Measurements from ENCODE around the gene HNRNPD. TPM values are rescaled to one million over a fixed set of nuclear protein-coding genes. Genes with fewer than 3 reads are reported as not detected.

HNRNPD gene
- 767 TPM for polyA plus RNA-seq (2013, experiment 1 of 2)
- polyA plus RNA-seq (2013, experiment 2 of 2), result 774 TPM

DNA sequence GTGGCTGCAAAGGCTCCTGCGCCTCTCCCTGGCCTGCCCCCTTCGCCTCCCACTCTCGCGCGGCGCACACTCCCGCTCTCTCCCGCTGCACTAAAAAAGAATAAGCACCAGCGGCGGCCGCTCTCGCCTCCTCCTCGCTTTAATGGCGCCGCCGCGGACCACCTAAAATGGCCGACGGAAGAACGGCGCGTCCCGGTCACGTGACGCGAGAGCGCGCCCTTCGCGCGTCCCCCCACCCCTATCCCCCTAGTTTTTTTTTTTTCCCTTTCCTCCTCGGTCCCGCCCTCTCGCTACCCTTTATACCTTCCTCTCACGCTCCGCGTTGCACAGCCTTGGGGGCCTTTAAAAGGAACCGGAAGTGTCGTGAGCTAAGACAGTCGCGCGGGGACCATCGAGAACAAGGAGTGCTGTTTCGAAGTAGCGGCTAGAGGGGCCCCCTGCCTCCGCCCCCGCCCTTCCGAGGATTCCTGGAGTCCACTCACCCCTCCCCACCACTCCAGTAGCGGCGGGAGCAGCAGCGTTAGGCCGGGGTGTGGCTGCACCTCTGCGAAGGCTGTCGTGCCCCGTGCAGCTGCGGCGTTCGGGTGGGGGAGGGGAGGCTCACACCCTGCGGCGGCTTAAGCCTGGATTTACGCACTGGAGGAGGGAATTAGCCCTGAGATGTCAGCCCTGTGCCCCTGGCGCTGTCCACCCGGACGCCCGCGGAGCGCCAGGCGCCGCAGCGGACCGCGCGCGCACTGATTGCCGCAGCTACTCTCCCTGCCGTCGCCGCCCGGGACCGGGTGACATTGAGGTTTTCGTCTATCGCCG lies at the start of gene HNRNPD:
Gene HNRNPD (minus strand): TSS at position 176 of the 810 bp plus-strand sequence. CDS start 313 bp downstream, outside the sequence.
- peaks cover 64% of the 10 kb centered on the region for H3K79me2 ChIP-seq (ENCODE audit: control insufficient read depth, insufficient read depth, low read length)
- peak within 1 kb of the TSS; percentile 99 for H3K23ac ChIP-seq (ENCODE audit: low read length)
- no peak within 1 kb of the TSS for H2BK15ac ChIP-seq (replicated peaks; ENCODE audit: low read depth)
- peak within 1 kb of the TSS; percentile 98 for H3K4ac ChIP-seq (ENCODE audit: low read depth, low read length)
- peak within 1 kb of the TSS; percentile 64 for H2AK5ac ChIP-seq (ENCODE audit: low read length)
- peak within 1 kb of the TSS; percentile 100 for H3K56ac ChIP-seq (ENCODE audit: low read length)
- H4K8ac ChIP-seq (ENCODE audit: low read depth, low read length), result peak within 1 kb of the TSS; percentile 30
- H3K27me3 ChIP-seq (ENCODE audit: insufficient read depth, low read length, poor library complexity), result no peaks in the 10 kb centered on the region
- H2BK120ac ChIP-seq (ENCODE audit: low read depth, low read length), result peak within 1 kb of the TSS; percentile 61
- DNase-seq, result peak; percentile 100
- H3K4me2 ChIP-seq (ENCODE audit: low read length), result peak within 1 kb of the TSS; percentile 92
- H3K79me1 ChIP-seq (ENCODE audit: low read length), result peaks cover 4% of the 10 kb centered on the region
- H3K18ac ChIP-seq (ENCODE audit: low read length), result peak within 1 kb of the TSS; percentile 82
- H3K9ac ChIP-seq (ENCODE audit: low read length), result peak within 1 kb of the TSS; percentile 99
- WGBS (ENCODE audit: extremely low coverage, insufficient coverage, low lambda C conversion rate), result no CpG with 5 or more reads among the region's 83 CpGs
- peak within 1 kb of the TSS; percentile 12 for H4K5ac ChIP-seq (ENCODE audit: low read length)
- peaks cover 4% of the 10 kb centered on the region for H3K4me1 ChIP-seq (ENCODE audit: control insufficient read depth, low read depth, low read length)
- no peaks in the 10 kb centered on the region for H3K36me3 ChIP-seq (ENCODE audit: control insufficient read depth, insufficient read depth, low read length)
- H3K27ac ChIP-seq (ENCODE audit: low read depth, low read length), result peak within 1 kb of the TSS; percentile 97
- H2BK5ac ChIP-seq (ENCODE audit: low read length), result peak within 1 kb of the TSS; percentile 93
- peak within 1 kb of the TSS; percentile 95 for H3K4me3 ChIP-seq (ENCODE audit: low read length)

GRCh38 chr4:82422616-82423015 lies 48.8 kb upstream of the HNRNPD start:
- Histone ChIP-seq H3K4ac (ENCODE audit: low read depth, low read length) (no peak overlapping the region), H3K23ac (ENCODE audit: low read length) (no peak overlapping the region), H2BK15ac (replicated peaks; ENCODE audit: low read depth) (no peak overlapping the region), H3K4me2 (ENCODE audit: low read length) (no peak overlapping the region), H3K9ac (ENCODE audit: low read length) (no peak overlapping the region), H3K4me1 (ENCODE audit: control insufficient read depth, low read depth, low read length) (no peaks in the 10 kb centered on the region), H3K4me3 (ENCODE audit: low read length) (no peak overlapping the region), H3K79me1 (ENCODE audit: low read length) (peaks cover 2% of the 10 kb centered on the region), H3K36me3 (ENCODE audit: control insufficient read depth, insufficient read depth, low read length) (peaks cover 4% of the 10 kb centered on the region), H3K27ac (ENCODE audit: low read depth, low read length) (no peak overlapping the region), H4K5ac (ENCODE audit: low read length) (no peak overlapping the region), H3K56ac (ENCODE audit: low read length) (no peak overlapping the region), H2AK5ac (ENCODE audit: low read length) (no peak overlapping the region), H3K18ac (ENCODE audit: low read length) (no peak overlapping the region), H4K8ac (ENCODE audit: low read depth, low read length) (no peak overlapping the region), H3K79me2 (ENCODE audit: control insufficient read depth, insufficient read depth, low read length) (peaks cover 18% of the 10 kb centered on the region), H2BK5ac (ENCODE audit: low read length) (no peak overlapping the region), H2BK120ac (ENCODE audit: low read depth, low read length) (no peak overlapping the region), H3K27me3 (ENCODE audit: insufficient read depth, low read length, poor library complexity) (no peaks in the 10 kb centered on the region)
- DNase-seq, result no peak
- WGBS (ENCODE audit: extremely low coverage, insufficient coverage, low lambda C conversion rate), result no CpG with 5 or more reads among the region's 5 CpGs

DNA sequence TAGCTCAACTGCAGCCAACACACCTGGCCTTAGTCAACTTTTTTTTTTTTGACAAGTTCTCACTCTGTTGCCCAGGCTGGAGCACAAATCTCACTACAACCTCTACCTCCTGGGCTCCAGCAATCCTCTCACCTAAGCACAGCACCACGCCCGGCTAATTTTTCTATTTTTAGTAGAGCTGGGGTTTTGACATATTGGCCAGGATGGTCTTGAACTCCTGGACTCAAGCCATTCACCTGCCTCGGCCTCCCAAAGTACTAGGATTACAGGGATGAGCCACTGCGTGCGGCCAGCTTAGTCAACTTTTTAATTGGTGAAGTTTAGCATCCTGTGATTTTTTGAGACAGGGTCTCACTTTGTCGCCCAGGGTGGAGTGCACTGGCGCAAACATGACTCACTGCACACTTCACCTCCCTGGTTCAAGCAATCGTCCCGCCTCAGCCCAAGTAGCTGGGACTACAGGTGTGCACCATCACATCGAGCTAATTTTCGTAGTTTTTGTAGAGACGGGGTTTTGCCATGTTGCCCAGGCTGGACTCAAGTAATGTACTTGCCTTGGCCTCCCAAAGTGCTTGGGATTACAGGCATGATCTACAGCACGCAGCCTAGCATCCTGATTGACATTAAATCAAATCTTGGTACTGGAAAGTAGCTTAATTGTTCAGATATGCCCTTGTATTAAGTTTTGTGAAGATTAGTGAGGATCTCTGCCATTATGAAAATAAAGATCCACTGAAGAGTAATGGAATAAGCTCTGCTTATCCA lies 48.2 kb upstream of the HNRNPD start:
- Histone ChIP-seq H3K18ac (ENCODE audit: low read length) (no peak overlapping the region), H2BK120ac (ENCODE audit: low read depth, low read length) (no peak overlapping the region), H3K9ac (ENCODE audit: low read length) (no peak overlapping the region), H3K27ac (ENCODE audit: low read depth, low read length) (no peak overlapping the region), H3K79me2 (ENCODE audit: control insufficient read depth, insufficient read depth, low read length) (peaks cover 13% of the 10 kb centered on the region), H3K56ac (ENCODE audit: low read length) (no peak overlapping the region), H2BK15ac (replicated peaks; ENCODE audit: low read depth) (no peak overlapping the region), H3K36me3 (ENCODE audit: control insufficient read depth, insufficient read depth, low read length) (peaks cover 4% of the 10 kb centered on the region), H3K4me3 (ENCODE audit: low read length) (no peak overlapping the region), H3K79me1 (ENCODE audit: low read length) (peaks cover 2% of the 10 kb centered on the region), H3K4ac (ENCODE audit: low read depth, low read length) (no peak overlapping the region), H3K4me2 (ENCODE audit: low read length) (no peak overlapping the region), H3K23ac (ENCODE audit: low read length) (no peak overlapping the region), H2AK5ac (ENCODE audit: low read length) (no peak overlapping the region), H3K4me1 (ENCODE audit: control insufficient read depth, low read depth, low read length) (no peaks in the 10 kb centered on the region), H3K27me3 (ENCODE audit: insufficient read depth, low read length, poor library complexity) (no peaks in the 10 kb centered on the region), H4K5ac (ENCODE audit: low read length) (no peak overlapping the region), H2BK5ac (ENCODE audit: low read length) (no peak overlapping the region), H4K8ac (ENCODE audit: low read depth, low read length) (no peak overlapping the region)
- no peak for DNase-seq
- no CpG with 5 or more reads among the region's 13 CpGs for WGBS (ENCODE audit: extremely low coverage, insufficient coverage, low lambda C conversion rate)

DNA sequence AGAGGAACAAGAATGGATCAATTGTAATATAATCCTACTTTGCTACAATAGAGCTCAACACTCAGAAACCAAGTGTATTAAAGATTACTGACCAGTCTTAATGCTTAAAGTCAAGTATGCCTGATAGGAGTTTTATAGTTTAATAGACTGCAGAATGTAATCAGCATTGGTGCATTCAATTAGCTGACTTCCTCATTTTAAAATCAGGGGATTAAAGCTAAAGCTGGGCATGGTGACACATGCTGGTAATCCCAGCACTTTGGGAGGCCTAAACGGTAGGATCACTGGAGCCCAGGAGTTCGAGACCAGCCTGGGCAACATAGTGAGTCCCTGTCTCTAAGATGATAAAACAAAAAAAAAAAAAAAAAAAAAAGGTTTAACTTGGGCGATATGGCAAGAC lies 45.7 kb upstream of the HNRNPD start:
- Histone ChIP-seq H2BK5ac (ENCODE audit: low read length) (no peak overlapping the region), H3K9ac (ENCODE audit: low read length) (no peak overlapping the region), H3K4me3 (ENCODE audit: low read length) (no peak overlapping the region), H4K5ac (ENCODE audit: low read length) (no peak overlapping the region), H3K27me3 (ENCODE audit: insufficient read depth, low read length, poor library complexity) (no peaks in the 10 kb centered on the region), H3K23ac (ENCODE audit: low read length) (no peak overlapping the region), H3K36me3 (ENCODE audit: control insufficient read depth, insufficient read depth, low read length) (no peaks in the 10 kb centered on the region), H3K79me2 (ENCODE audit: control insufficient read depth, insufficient read depth, low read length) (no peaks in the 10 kb centered on the region), H3K18ac (ENCODE audit: low read length) (no peak overlapping the region), H3K79me1 (ENCODE audit: low read length) (no peaks in the 10 kb centered on the region), H3K56ac (ENCODE audit: low read length) (no peak overlapping the region), H3K4me1 (ENCODE audit: control insufficient read depth, low read depth, low read length) (no peaks in the 10 kb centered on the region), H3K4ac (ENCODE audit: low read depth, low read length) (no peak overlapping the region), H2BK15ac (replicated peaks; ENCODE audit: low read depth) (no peak overlapping the region), H3K4me2 (ENCODE audit: low read length) (no peak overlapping the region), H3K27ac (ENCODE audit: low read depth, low read length) (no peak overlapping the region), H2BK120ac (ENCODE audit: low read depth, low read length) (no peak overlapping the region), H4K8ac (ENCODE audit: low read depth, low read length) (no peak overlapping the region), H2AK5ac (ENCODE audit: low read length) (no peak overlapping the region)
- no CpG with 5 or more reads among the region's 3 CpGs for WGBS (ENCODE audit: extremely low coverage, insufficient coverage, low lambda C conversion rate)
- no peak for DNase-seq

DNA sequence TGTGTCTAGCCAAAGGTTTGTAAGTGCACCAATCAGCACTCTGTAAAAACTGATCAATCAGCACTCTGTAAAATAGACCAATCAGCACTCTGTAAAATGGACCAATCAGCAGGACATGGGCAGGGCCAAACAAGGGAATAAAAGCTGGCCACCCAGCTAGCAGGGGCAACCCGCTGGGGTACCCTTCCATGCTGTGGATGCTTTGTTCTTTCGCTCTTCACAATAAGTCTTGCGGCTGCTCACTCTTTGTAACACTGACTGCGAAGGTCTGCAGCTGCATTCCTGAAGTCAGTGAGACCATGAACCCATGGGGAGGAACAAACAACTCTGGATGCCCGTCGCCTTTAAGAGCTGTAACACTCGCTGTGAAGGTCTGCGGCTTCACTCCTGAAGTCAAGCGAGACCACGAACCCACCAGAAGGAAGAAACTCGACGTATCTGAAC lies 42.2 kb upstream of the HNRNPD start:
- no peak overlapping the region for H3K4me3 ChIP-seq (ENCODE audit: low read length)
- WGBS (ENCODE audit: extremely low coverage, insufficient coverage, low lambda C conversion rate), result no CpG with 5 or more reads among the region's 12 CpGs

More for the DNA sequence above, 42.2 kb upstream of the HNRNPD start:
- Histone ChIP-seq H4K5ac (ENCODE audit: low read length) (no peak overlapping the region), H3K9ac (ENCODE audit: low read length) (no peak overlapping the region), H3K4me1 (ENCODE audit: control insufficient read depth, low read depth, low read length) (no peaks in the 10 kb centered on the region), H2BK120ac (ENCODE audit: low read depth, low read length) (no peak overlapping the region), H2BK5ac (ENCODE audit: low read length) (no peak overlapping the region), H3K27me3 (ENCODE audit: insufficient read depth, low read length, poor library complexity) (no peaks in the 10 kb centered on the region), H3K79me1 (ENCODE audit: low read length) (no peaks in the 10 kb centered on the region), H3K36me3 (ENCODE audit: control insufficient read depth, insufficient read depth, low read length) (no peaks in the 10 kb centered on the region), H3K18ac (ENCODE audit: low read length) (no peak overlapping the region), H3K56ac (ENCODE audit: low read length) (no peak overlapping the region), H2BK15ac (replicated peaks; ENCODE audit: low read depth) (no peak overlapping the region), H3K79me2 (ENCODE audit: control insufficient read depth, insufficient read depth, low read length) (no peaks in the 10 kb centered on the region), H3K4ac (ENCODE audit: low read depth, low read length) (no peak overlapping the region), H3K23ac (ENCODE audit: low read length) (no peak overlapping the region), H2AK5ac (ENCODE audit: low read length) (no peak overlapping the region), H3K4me2 (ENCODE audit: low read length) (no peak overlapping the region), H3K27ac (ENCODE audit: low read depth, low read length) (no peak overlapping the region), H4K8ac (ENCODE audit: low read depth, low read length) (no peak overlapping the region)
- no peak for DNase-seq

Data from mesendoderm (in vitro differentiated cells).